ENCODE results near the gene ZNF367.
"Not testable (repeated sequence)": the region's sequence is repeated elsewhere in the genome, so short reads cannot be mapped to it uniquely, and the experiment has no call there.

Gene ZNF367

GRCh38 chr9:96360976-96361375 lies 57.2 kb downstream of the ZNF367 start:
- DNase-seq: no peak

- DNase-seq: not testable (repeated sequence)
Measured at GRCh38 chr9:96360523-96360922, 57.6 kb downstream of the ZNF367 start.

GRCh38 chr9:96350866-96351265 lies 67.3 kb downstream of the ZNF367 start:
- DNase-seq: no peak

- DNase-seq: no peak
Measured at GRCh38 chr9:96348261-96348660, 69.9 kb downstream of the ZNF367 start.

- no peak for DNase-seq
Measured at GRCh38 chr9:96345551-96345950, 72.6 kb downstream of the ZNF367 start.

GRCh38 chr9:96344458-96345180 lies 73.6 kb downstream of the ZNF367 start:
- no peak for DNase-seq

- DNase-seq: no peak
Measured at GRCh38 chr9:96343515-96344360, 74.4 kb downstream of the ZNF367 start.

GRCh38 chr9:96342571-96343245 lies 75.5 kb downstream of the ZNF367 start:
- no peak for DNase-seq

GRCh38 chr9:96340707-96341106 lies 77.5 kb downstream of the ZNF367 start:
- no peak for DNase-seq

GRCh38 chr9:96338299-96338698 lies 79.9 kb downstream of the ZNF367 start:
- no peak for DNase-seq

Data from RPMI8226 (cell line).